ENCODE results near the gene S100A1. TPM values are rescaled to one million over a fixed set of nuclear protein-coding genes. Genes with fewer than 3 reads are reported as not detected.

Gene S100A1
- total RNA-seq, 1 donor from 2014 or later, result not detected

DNA sequence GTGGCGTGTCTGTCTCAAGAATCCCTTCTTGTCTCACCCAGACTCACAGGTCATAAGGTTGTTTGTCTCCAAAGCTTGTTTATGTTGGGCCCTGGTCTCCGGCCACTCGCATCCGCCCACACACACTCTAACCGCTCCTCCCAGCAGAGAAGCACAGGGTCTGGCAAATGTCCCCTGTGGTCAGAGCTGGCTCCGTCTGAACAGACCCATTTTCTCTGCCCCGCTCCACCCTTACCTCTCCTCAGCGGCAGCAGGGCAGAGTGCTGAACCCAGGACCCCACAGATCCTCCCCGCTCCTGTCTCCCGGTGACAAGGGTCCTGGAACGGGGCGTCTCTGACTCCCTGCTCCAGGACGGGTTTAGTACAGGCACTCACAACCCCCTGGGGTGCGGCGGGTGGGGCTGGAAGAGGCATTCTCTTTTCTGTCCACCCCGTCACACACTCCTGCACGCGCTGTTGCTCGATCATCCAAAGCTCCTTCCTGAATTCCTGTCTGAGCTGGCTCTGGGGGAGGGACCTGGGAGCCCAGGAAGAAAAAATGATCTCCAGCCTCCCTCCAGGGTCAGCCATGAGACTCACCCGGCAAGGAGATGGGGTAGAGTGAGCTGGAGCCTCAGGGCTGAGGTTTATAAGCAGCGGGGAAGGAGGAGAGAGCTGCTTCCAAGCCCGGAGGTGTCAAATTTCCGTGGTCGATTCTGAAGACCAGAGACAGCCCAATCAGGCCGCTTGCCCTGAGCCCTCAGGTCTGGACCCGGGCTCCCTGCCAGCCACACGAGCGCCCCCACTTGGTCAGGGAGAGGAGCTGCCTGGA is 1.1 kb upstream of the S100A1 start, which contains the start of gene S100A13:
Gene S100A13, minus strand, starts transcription at position 602 of the 811 bp plus-strand sequence. CDS start 1,033 bp downstream, outside the sequence.
- Histone ChIP-seq H3K27ac (peak within 1 kb of the TSS; percentile 93), H3K9me3 (no peaks in the 10 kb centered on the region), H3K4me1 (peaks cover 33% of the 10 kb centered on the region), H3K4me3 (peak within 1 kb of the TSS; percentile 62), H3K27me3 (no peaks in the 10 kb centered on the region), H3K36me3 (no peaks in the 10 kb centered on the region)
- peak; percentile 79 for ATAC-seq
- TF ChIP-seq, protein P1, sequence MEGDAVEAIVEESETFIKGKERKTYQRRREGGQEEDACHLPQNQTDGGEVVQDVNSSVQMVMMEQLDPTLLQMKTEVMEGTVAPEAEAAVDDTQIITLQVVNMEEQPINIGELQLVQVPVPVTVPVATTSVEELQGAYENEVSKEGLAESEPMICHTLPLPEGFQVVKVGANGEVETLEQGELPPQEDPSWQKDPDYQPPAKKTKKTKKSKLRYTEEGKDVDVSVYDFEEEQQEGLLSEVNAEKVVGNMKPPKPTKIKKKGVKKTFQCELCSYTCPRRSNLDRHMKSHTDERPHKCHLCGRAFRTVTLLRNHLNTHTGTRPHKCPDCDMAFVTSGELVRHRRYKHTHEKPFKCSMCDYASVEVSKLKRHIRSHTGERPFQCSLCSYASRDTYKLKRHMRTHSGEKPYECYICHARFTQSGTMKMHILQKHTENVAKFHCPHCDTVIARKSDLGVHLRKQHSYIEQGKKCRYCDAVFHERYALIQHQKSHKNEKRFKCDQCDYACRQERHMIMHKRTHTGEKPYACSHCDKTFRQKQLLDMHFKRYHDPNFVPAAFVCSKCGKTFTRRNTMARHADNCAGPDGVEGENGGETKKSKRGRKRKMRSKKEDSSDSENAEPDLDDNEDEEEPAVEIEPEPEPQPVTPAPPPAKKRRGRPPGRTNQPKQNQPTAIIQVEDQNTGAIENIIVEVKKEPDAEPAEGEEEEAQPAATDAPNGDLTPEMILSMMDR (IDR thresholded peaks at IDR 0.05), result peak; percentile 66
- DNase-seq, result peak; percentile 89
- intact Hi-C loops (cut with DNase I), result loop anchor here (10.0 kb wide), 1 partner anchor 52 kb away; no protein-coding TSS in a partner anchor

DNA sequence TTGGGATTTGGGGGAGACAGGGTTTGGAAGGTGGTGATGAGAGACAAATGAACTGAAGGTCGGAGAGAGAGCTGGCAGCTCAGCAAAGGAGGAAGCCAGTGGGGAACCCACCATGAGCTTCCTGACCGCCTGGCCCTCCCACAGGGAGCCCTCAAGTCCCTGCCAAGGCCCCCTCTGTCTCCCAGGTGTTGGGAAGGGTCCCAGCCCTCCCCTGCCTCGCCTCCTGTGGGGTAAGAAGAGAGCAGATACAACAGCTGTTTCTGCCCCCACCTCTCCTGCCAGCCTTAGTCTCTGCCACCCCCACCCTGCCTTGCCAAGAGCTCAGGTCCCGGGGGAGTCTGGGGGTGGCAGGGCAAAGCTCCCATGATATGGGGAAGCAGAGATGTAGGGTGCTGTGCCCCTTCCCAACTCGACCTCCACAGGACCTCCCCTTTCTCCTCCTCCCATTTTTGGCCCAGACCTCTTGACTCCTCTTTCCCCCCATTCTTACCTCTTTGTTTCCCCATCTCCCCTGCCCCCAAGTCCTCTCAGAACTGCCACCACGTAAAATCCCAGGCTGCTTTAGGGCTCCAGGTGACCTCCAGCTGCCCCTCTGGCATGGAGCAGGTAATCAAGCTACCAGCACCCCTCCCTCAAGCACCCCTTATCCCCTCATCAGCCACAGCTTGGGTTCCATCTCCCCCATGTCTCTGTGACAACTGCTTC is 556 bp downstream of the S100A1 start:
- ATAC-seq (no peak), DNase-seq (no peak)
- TF ChIP-seq, protein P1 (IDR thresholded peaks at IDR 0.05), result no peak
- no peaks in the 10 kb centered on the region for H3K9me3 ChIP-seq
- H3K4me1 ChIP-seq, result peaks cover 33% of the 10 kb centered on the region
- H3K36me3 ChIP-seq, result no peaks in the 10 kb centered on the region
- no peaks in the 10 kb centered on the region for H3K27me3 ChIP-seq
- intact Hi-C loops (cut with DNase I), result loop anchor here (10.0 kb wide), 1 partner anchor 54 kb away; no protein-coding TSS in a partner anchor
- H3K4me3 ChIP-seq, result no peak overlapping the region
- H3K27ac ChIP-seq, result no peak overlapping the region

DNA sequence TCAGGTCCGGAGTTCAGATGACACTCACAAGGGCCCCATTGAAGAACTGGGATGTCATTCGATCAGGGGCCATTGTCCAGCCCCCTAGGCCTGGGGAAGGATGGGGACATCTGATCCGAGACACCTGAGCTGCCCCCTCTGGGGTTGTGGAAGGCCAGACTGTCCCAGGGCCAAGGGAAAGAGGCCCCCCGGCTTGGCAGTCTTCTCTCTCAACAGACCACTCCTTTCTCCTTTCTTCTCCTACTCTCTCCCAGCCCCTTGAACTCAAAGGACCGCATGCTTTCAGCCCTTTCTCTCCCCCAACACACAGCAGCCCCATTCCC is 1.1 kb downstream of the S100A1 start:
- TF ChIP-seq, protein P1 (IDR thresholded peaks at IDR 0.05), result no peak
- H3K4me1 ChIP-seq, result peaks cover 28% of the 10 kb centered on the region
- intact Hi-C loops (cut with DNase I), result loop anchor here (10.0 kb wide), 1 partner anchor 55 kb away; no protein-coding TSS in a partner anchor

DNA sequence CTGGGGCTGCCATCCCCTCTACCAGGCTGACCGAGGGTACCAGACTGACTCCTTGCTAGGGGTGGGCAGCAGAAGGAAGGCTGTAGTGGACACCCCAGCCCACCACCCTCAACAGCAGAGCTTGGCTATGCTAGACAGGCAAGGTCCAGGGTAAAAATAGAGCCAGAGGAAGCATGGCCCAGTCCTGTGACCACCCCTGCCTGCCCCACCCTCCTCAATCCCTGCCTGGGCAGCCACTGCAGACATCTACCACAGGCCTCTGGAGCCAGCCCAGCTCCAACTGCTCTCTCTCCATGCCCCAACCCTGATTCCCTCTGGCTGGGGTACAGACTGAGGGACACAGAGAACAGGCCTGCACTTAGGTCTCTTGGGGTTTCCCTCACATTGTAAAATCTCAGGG is 1.7 kb downstream of the S100A1 start:
- ATAC-seq (no peak), DNase-seq (no peak)
- no peaks in the 10 kb centered on the region for H3K9me3 ChIP-seq
- H3K4me3 ChIP-seq, result no peak overlapping the region
- no peaks in the 10 kb centered on the region for H3K36me3 ChIP-seq
- intact Hi-C loops (cut with DNase I), result loop anchor here (10.0 kb wide), 1 partner anchor 55 kb away; no protein-coding TSS in a partner anchor
- TF ChIP-seq, protein P1 (IDR thresholded peaks at IDR 0.05), result no peak
- no peaks in the 10 kb centered on the region for H3K27me3 ChIP-seq
- H3K27ac ChIP-seq, result no peak overlapping the region
- peaks cover 23% of the 10 kb centered on the region for H3K4me1 ChIP-seq

More for the DNA sequence above, 1.1 kb downstream of the S100A1 start:
- Histone ChIP-seq H3K27me3 (no peaks in the 10 kb centered on the region), H3K27ac (no peak overlapping the region), H3K4me3 (no peak overlapping the region), H3K36me3 (no peaks in the 10 kb centered on the region), H3K9me3 (no peaks in the 10 kb centered on the region)
- no peak for ATAC-seq
- peak; percentile 51 for DNase-seq

DNA sequence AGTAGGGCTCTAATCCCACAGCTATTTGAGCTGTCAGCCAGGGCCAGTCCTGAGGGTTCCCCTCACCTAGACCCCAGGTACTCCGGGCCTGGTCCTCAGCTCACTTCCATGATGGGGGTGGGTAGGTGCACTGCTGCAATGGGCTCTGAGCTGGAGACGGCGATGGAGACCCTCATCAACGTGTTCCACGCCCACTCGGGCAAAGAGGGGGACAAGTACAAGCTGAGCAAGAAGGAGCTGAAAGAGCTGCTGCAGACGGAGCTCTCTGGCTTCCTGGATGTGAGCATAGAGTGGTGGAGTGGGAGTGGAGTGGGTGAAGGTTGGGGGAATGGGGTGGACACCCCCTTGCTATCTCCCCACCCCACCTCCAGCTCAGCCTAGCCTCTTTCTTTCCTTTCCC is 2.1 kb downstream of the S100A1 start:
- Histone ChIP-seq H3K36me3 (no peaks in the 10 kb centered on the region), H3K9me3 (no peaks in the 10 kb centered on the region), H3K4me1 (peaks cover 24% of the 10 kb centered on the region), H3K27ac (no peak overlapping the region), H3K27me3 (no peaks in the 10 kb centered on the region), H3K4me3 (no peak overlapping the region)
- intact Hi-C loops (cut with DNase I), result no loop called here
- TF ChIP-seq, protein P1 (IDR thresholded peaks at IDR 0.05), result no peak
- ATAC-seq, result no peak
- peak; percentile 61 for DNase-seq

Data from upper lobe of right lung (tissue), 1 donor.